ES-I3 (cell line): Measurements from ENCODE around the gene PCDH1.

Experiments
- H3K36me3 ChIP-seq: 2 replicates; pipeline ENCODE4 v1.6.1; 2013; ENCODE audit warnings: mild to moderate bottlenecking, low read length, control low read depth, moderate library complexity; ENCODE audit not compliant: insufficient read depth
- H3K4me1 ChIP-seq: 2 replicates; pipeline ENCODE4 v1.6.1; 2013; ENCODE audit warnings: mild to moderate bottlenecking, control low read depth, low read length; ENCODE audit not compliant: insufficient read depth
- H3K9ac ChIP-seq: 2 replicates; pipeline ENCODE4 v1.6.1; 2013; ENCODE audit warnings: low read depth, mild to moderate bottlenecking, low read length, moderate library complexity
- H3K9me3 ChIP-seq: 2 replicates; pipeline ENCODE4 v1.6.1; 2013; ENCODE audit warnings: mild to moderate bottlenecking, low read length, moderate library complexity; ENCODE audit not compliant: control insufficient read depth, insufficient read depth

PCDH1 gene

GRCh38 chr5:141846031-141846430, 32.2 kb downstream of the PCDH1 start:
- H3K9ac ChIP-seq, result peak overlapping the region; percentile 39
- peaks cover 52% of the 10 kb centered on the region for H3K4me1 ChIP-seq
- H3K9me3 ChIP-seq, result no peaks in the 10 kb centered on the region
- H3K36me3 ChIP-seq, result no peaks in the 10 kb centered on the region

GRCh38 chr5:141845371-141845851, 32.8 kb downstream of the PCDH1 start:
- Histone ChIP-seq H3K36me3 (no peaks in the 10 kb centered on the region), H3K9me3 (no peaks in the 10 kb centered on the region), H3K4me1 (peaks cover 55% of the 10 kb centered on the region), H3K9ac (no peak overlapping the region)

GRCh38 chr5:141844414-141845097, 33.7 kb downstream of the PCDH1 start:
- peaks cover 63% of the 10 kb centered on the region for H3K4me1 ChIP-seq

GRCh38 chr5:141843156-141843927, 34.9 kb downstream of the PCDH1 start:
- Histone ChIP-seq H3K36me3 (no peaks in the 10 kb centered on the region), H3K9me3 (no peaks in the 10 kb centered on the region), H3K9ac (no peak overlapping the region), H3K4me1 (peaks cover 64% of the 10 kb centered on the region)

More at GRCh38 chr5:141844414-141845097, 33.7 kb downstream of the PCDH1 start:
- no peak overlapping the region for H3K9ac ChIP-seq
- H3K36me3 ChIP-seq, result no peaks in the 10 kb centered on the region
- no peaks in the 10 kb centered on the region for H3K9me3 ChIP-seq

GRCh38 chr5:141841378-141842180, 36.6 kb downstream of the PCDH1 start:
- H3K4me1 ChIP-seq, result peaks cover 71% of the 10 kb centered on the region
- H3K9me3 ChIP-seq, result no peaks in the 10 kb centered on the region
- no peak overlapping the region; the same call in 1 of the 2 replicates for H3K9ac ChIP-seq
- no peaks in the 10 kb centered on the region for H3K36me3 ChIP-seq

GRCh38 chr5:141840826-141841360, 37.3 kb downstream of the PCDH1 start:
- no peak overlapping the region for H3K9ac ChIP-seq
- no peaks in the 10 kb centered on the region for H3K36me3 ChIP-seq
- H3K4me1 ChIP-seq, result peaks cover 70% of the 10 kb centered on the region
- no peaks in the 10 kb centered on the region for H3K9me3 ChIP-seq

- no peaks in the 10 kb centered on the region for H3K36me3 ChIP-seq
- H3K9me3 ChIP-seq, result no peaks in the 10 kb centered on the region
- H3K4me1 ChIP-seq, result peaks cover 72% of the 10 kb centered on the region
- peak overlapping the region; percentile 6; the same call in 1 of the 2 replicates for H3K9ac ChIP-seq
These were observed 37.9 kb downstream of the PCDH1 start for GRCh38 chr5:141840280-141840812.

GRCh38 chr5:141839015-141839513, 39.1 kb downstream of the PCDH1 start:
- H3K36me3 ChIP-seq, result no peaks in the 10 kb centered on the region
- peak overlapping the region; percentile 41; the same call in 1 of the 2 replicates for H3K9ac ChIP-seq
- H3K9me3 ChIP-seq, result no peaks in the 10 kb centered on the region
- H3K4me1 ChIP-seq, result peaks cover 59% of the 10 kb centered on the region

- no peaks in the 10 kb centered on the region for H3K36me3 ChIP-seq
- peaks cover 53% of the 10 kb centered on the region for H3K4me1 ChIP-seq
- H3K9me3 ChIP-seq, result no peaks in the 10 kb centered on the region
- H3K9ac ChIP-seq, result peak overlapping the region; percentile 3; the same call in 1 of the 2 replicates
These were observed 39.7 kb downstream of the PCDH1 start for GRCh38 chr5:141838326-141839014.

- Histone ChIP-seq H3K9ac (no peak overlapping the region), H3K4me1 (peaks cover 43% of the 10 kb centered on the region), H3K36me3 (no peaks in the 10 kb centered on the region), H3K9me3 (no peaks in the 10 kb centered on the region; the same call in 1 of the 2 replicates)
These were observed 42.1 kb downstream of the PCDH1 start for GRCh38 chr5:141835928-141836670.

- H3K9me3 ChIP-seq, result no peaks in the 10 kb centered on the region; the same call in 1 of the 2 replicates
- no peak overlapping the region for H3K9ac ChIP-seq
- peaks cover 28% of the 10 kb centered on the region for H3K4me1 ChIP-seq
- no peaks in the 10 kb centered on the region for H3K36me3 ChIP-seq
These were observed 43.9 kb downstream of the PCDH1 start for GRCh38 chr5:141834331-141834730.

GRCh38 chr5:141832131-141832530, 46.1 kb downstream of the PCDH1 start:
- Histone ChIP-seq H3K9ac (no peak overlapping the region), H3K4me1 (peaks cover 15% of the 10 kb centered on the region), H3K9me3 (no peaks in the 10 kb centered on the region; the same call in 1 of the 2 replicates), H3K36me3 (no peaks in the 10 kb centered on the region)

GRCh38 chr5:141828162-141828561, 50.0 kb downstream of the PCDH1 start:
- Histone ChIP-seq H3K9me3 (no peaks in the 10 kb centered on the region; the same call in 1 of the 2 replicates), H3K4me1 (peaks cover 34% of the 10 kb centered on the region), H3K36me3 (no peaks in the 10 kb centered on the region), H3K9ac (no peak overlapping the region)
